ENCODE measurements around the gene ME1. TPM values are rescaled to one million over a fixed set of nuclear protein-coding genes. Genes with fewer than 3 reads are reported as not detected.
"Not testable (repeated sequence)": the region's sequence is repeated elsewhere in the genome, so short reads cannot be mapped to it uniquely, and the experiment has no call there.

Gene ME1
- total RNA-seq, 2 donors from 2014 or later: 11.0 to 11.4 TPM

GRCh38 chr6:83193747-83194566, 236.9 kb downstream of the ME1 start:
- no peaks in the 10 kb centered on the region for H3K9me3 ChIP-seq
- intact Hi-C loops (cut with DNase I): loop anchor here (5.0 kb wide), 1 partner anchor 127 kb away; the partner anchor contains the start of genes DOP1A and UBE3D
- peak overlapping the region; percentile 86 to 90 for H3K9ac ChIP-seq (ENCODE audit: low read depth in 2 of 2, low read length in 2 of 2)
- H3K36me3 ChIP-seq: no peaks in the 10 kb centered on the region
- TF ChIP-seq, protein P1, sequence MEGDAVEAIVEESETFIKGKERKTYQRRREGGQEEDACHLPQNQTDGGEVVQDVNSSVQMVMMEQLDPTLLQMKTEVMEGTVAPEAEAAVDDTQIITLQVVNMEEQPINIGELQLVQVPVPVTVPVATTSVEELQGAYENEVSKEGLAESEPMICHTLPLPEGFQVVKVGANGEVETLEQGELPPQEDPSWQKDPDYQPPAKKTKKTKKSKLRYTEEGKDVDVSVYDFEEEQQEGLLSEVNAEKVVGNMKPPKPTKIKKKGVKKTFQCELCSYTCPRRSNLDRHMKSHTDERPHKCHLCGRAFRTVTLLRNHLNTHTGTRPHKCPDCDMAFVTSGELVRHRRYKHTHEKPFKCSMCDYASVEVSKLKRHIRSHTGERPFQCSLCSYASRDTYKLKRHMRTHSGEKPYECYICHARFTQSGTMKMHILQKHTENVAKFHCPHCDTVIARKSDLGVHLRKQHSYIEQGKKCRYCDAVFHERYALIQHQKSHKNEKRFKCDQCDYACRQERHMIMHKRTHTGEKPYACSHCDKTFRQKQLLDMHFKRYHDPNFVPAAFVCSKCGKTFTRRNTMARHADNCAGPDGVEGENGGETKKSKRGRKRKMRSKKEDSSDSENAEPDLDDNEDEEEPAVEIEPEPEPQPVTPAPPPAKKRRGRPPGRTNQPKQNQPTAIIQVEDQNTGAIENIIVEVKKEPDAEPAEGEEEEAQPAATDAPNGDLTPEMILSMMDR (IDR thresholded peaks at IDR 0.05): no peak
- peak overlapping the region; percentile 70 for H3K27ac ChIP-seq
- H3K4me1 ChIP-seq: peaks cover 7% of the 10 kb centered on the region
- H3K27me3 ChIP-seq: no peaks in the 10 kb centered on the region
- DNase-seq: peak; percentile 62
- H3K4me3 ChIP-seq: peak overlapping the region; percentile 88

DNA sequence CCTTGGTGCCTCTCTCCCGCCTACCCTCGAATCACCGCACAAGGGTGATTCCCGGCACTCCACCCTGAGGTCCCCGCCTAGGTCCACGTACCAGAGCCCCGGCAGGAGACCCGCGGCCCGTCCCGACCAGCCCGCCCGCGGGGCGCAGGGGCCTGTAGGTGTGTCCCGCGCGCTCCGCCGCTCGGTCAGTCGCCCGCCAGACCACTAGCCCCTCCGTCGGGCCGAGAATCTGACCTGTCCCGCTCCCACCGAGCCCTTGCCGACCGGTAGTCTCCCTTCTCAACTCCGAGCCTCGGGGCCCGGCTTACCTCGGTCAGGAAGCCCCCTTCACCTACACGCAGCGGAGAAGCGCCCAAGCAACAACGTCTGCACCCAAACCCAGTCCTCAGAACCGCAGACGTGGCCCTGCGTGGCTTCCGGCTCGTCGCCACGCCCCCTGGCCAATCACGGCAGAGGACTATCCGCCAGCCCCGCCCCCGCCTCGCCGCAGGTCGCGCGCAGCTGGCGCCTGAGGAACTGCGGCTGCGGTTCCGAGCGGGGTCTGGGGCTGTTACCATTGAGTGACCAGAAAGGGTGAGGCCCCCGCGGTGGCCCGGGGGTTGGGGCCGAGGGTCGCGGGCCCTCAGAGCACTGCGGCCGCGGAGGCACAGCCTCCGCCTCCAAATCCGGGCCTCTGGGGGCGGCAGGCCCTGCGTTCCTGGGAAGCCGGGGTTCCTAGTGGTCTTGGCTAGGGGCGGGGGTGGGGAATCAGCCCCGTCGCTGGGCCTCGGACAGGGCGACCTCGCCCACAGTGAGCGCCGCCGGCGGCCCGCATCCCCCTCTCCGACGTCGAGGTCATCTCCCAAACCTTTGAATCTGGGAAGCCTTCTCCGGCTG, 237.7 kb downstream of the ME1 start, which contains the start of the genes PGM3 and RWDD2A:
Gene PGM3 (minus strand): TSS at position 395 of the 876 bp plus-strand sequence. CDS start 2,253 bp downstream, outside the sequence.
Gene RWDD2A (plus strand): TSS at position 487 of the 876 bp plus-strand sequence. CDS start 1,095 bp downstream, outside the sequence.
- Histone ChIP-seq H3K27ac (peak within 1 kb of the TSS; percentile 70), H3K27me3 (no peaks in the 10 kb centered on the region), H3K4me1 (peaks cover 7% of the 10 kb centered on the region), H3K9me3 (no peaks in the 10 kb centered on the region), H3K4me3 (peak within 1 kb of the TSS; percentile 88), H3K36me3 (peaks cover 6% of the 10 kb centered on the region), H3K9ac (ENCODE audit: low read depth in 2 of 2, low read length in 2 of 2) (peak within 1 kb of the TSS; percentile 86 to 94)
- peak; percentile 94 for DNase-seq
- TF ChIP-seq, protein P1 (IDR thresholded peaks at IDR 0.05): no peak
- intact Hi-C loops (cut with DNase I): loop anchor here (5.0 kb wide), 1 partner anchor 126 kb away; the partner anchor contains the start of genes DOP1A and UBE3D

GRCh38 chr6:83192456-83192855, 238.4 kb downstream of the ME1 start:
- Histone ChIP-seq H3K9me3 (no peaks in the 10 kb centered on the region), H3K4me1 (peaks cover 7% of the 10 kb centered on the region), H3K4me3 (peak overlapping the region; percentile 88), H3K9ac (ENCODE audit: low read depth in 2 of 2, low read length in 2 of 2) (peak overlapping the region; percentile 86 to 94), H3K27me3 (no peaks in the 10 kb centered on the region), H3K27ac (peak overlapping the region; percentile 70), H3K36me3 (peaks cover 6% of the 10 kb centered on the region)
- DNase-seq: no peak
- TF ChIP-seq, protein P1 (IDR thresholded peaks at IDR 0.05): no peak
- intact Hi-C loops (cut with DNase I): loop anchor here (5.0 kb wide), 1 partner anchor 125 kb away; the partner anchor contains the start of genes DOP1A and UBE3D

DNA sequence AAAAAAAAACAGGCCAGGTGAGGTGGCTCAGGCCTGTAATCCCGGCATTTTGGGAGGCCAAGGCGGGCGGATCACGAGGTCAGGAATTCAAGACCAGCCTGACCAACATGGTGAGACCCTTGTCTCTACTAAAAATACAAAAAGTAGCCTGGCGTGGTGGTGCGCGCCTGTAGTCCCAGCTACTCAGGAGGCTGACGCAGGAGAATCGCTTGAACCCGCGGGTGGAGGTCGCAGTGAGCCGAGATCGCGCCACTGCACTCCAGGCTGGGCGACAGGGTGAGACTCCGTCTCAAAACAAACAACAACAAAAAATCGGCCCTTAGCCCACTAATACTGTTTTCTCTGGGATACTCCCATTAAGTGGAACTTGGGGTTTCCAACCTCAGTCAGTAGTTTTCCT, 238.9 kb downstream of the ME1 start:
- intact Hi-C loops (cut with DNase I): loop anchor here (5.0 kb wide), 1 partner anchor 125 kb away; the partner anchor contains the start of genes DOP1A and UBE3D
- H3K4me3 ChIP-seq: peak overlapping the region; percentile 88
- not testable (repeated sequence) for H3K27ac ChIP-seq, H3K4me1 ChIP-seq, H3K9me3 ChIP-seq, H3K27me3 ChIP-seq, DNase-seq, H3K36me3 ChIP-seq
- peak overlapping the region in 1 of 2 donors; percentile 86 for H3K9ac ChIP-seq (ENCODE audit: low read depth in 2 of 2, low read length in 2 of 2)

DNA sequence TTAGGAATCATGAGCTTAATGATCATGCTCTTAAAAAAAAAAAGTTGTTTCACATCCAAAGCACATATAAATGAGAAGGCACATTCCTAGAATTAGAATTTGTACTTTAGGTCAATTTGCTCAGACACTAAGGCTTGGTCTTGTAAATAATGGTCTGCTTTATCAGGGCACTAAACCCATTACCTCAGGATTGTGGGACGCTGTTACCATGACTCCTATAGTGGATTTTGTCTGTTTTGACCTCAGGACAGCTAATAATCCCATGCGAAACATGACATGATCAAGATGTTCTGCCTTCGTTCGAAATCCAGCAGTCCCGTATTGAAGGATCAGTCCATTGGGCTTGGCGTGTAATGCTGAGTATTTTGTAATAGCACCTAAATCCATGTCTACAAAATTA, 240.2 kb downstream of the ME1 start:
- Histone ChIP-seq H3K9ac (ENCODE audit: low read depth in 2 of 2, low read length in 2 of 2) (no peak overlapping the region), H3K27ac (no peak overlapping the region), H3K27me3 (no peaks in the 10 kb centered on the region), H3K9me3 (no peaks in the 10 kb centered on the region), H3K4me1 (peaks cover 7% of the 10 kb centered on the region), H3K36me3 (peaks cover 6% of the 10 kb centered on the region), H3K4me3 (no peak overlapping the region)
- TF ChIP-seq, protein P1 (IDR thresholded peaks at IDR 0.05): no peak
- intact Hi-C loops (cut with DNase I): loop anchor here (5.0 kb wide), 1 partner anchor 123 kb away; the partner anchor contains the start of genes DOP1A and UBE3D
- no peak for DNase-seq

All from colonic mucosa (tissue), 4 donors.